Glutamatergic neuron (in vitro differentiated cells): ENCODE data around the gene TLR8. TPM values are rescaled to one million over a fixed set of nuclear protein-coding genes. Genes with fewer than 3 reads are reported as not detected.

Source experiments
- DNase-seq: peaks from one replicate; pipeline ENCODE4 v3.0.0; 2022
- H3K27ac Mint-ChIP-seq: one replicate; pipeline ENCODE4 v1.8.0; 2020; ENCODE audit warnings: mild to moderate bottlenecking, mixed read lengths, inconsistent platforms; ENCODE audit not compliant: unreplicated experiment
- H3K27me3 Mint-ChIP-seq: one replicate; pipeline ENCODE4 v1.8.0; 2020; ENCODE audit warnings: mild to moderate bottlenecking, moderate library complexity, mixed read lengths, inconsistent platforms; ENCODE audit not compliant: unreplicated experiment
- H3K36me3 Mint-ChIP-seq: one replicate; pipeline ENCODE4 v1.8.0; 2020; ENCODE audit warnings: mild to moderate bottlenecking, mixed read lengths, inconsistent platforms; ENCODE audit not compliant: unreplicated experiment
- H3K4me1 Mint-ChIP-seq: one replicate; pipeline ENCODE4 v1.8.0; 2020; ENCODE audit warnings: mild to moderate bottlenecking, low read depth, mixed read lengths, inconsistent platforms; ENCODE audit not compliant: unreplicated experiment
- H3K4me3 Mint-ChIP-seq: one replicate; pipeline ENCODE4 v1.8.0; 2020; ENCODE audit warnings: mild to moderate bottlenecking, mixed read lengths, inconsistent platforms; ENCODE audit not compliant: unreplicated experiment
- H3K9me3 Mint-ChIP-seq: one replicate; pipeline ENCODE4 v1.8.0; 2020; ENCODE audit warnings: mild to moderate bottlenecking, moderate library complexity, mixed read lengths, inconsistent platforms; ENCODE audit not compliant: unreplicated experiment
- CTCF ChIP-seq: fragments of 200-600 bp; sonication (generic); IDR thresholded peaks from one replicate; pipeline ENCODE4 v1.5.0; 2021; ENCODE audit not compliant: partially characterized antibody, unreplicated experiment
- total RNA-seq: library from RNA; stranded (reverse); fragmentation: NEBNext Ultra II Directional; extraction: Animal tissue kit (Norgen Biotek cat#: 25700); gene quantifications from one replicate; pipeline ENCODE4 v1.2.1, GENCODE V29; 2021; ENCODE audit not compliant: unreplicated experiment

Gene TLR8
- total RNA-seq, 1 donor from 2014 or later = not detected

- no peak for DNase-seq
- no peak overlapping the region for H3K4me3 Mint-ChIP-seq
- H3K27ac Mint-ChIP-seq = no peak overlapping the region
- H3K9me3 Mint-ChIP-seq = peaks cover 5% of the 10 kb centered on the region
- H3K27me3 Mint-ChIP-seq = no peaks in the 10 kb centered on the region
- TF ChIP-seq CTCF = no peak
- no peaks in the 10 kb centered on the region for H3K36me3 Mint-ChIP-seq
- H3K4me1 Mint-ChIP-seq = peaks cover 9% of the 10 kb centered on the region
Observed at GRCh38 chrX:12954981-12955380, 48.6 kb downstream of the TLR8 start.

GRCh38 chrX:12955882-12956703, 49.7 kb downstream of the TLR8 start:
- no peaks in the 10 kb centered on the region for H3K36me3 Mint-ChIP-seq
- H3K27me3 Mint-ChIP-seq = no peaks in the 10 kb centered on the region
- peaks cover under 1% of the 10 kb centered on the region for H3K4me1 Mint-ChIP-seq
- DNase-seq = no peak
- H3K4me3 Mint-ChIP-seq = no peak overlapping the region
- no peak overlapping the region for H3K27ac Mint-ChIP-seq
- no peaks in the 10 kb centered on the region for H3K9me3 Mint-ChIP-seq
- TF ChIP-seq CTCF = no peak

DNA sequence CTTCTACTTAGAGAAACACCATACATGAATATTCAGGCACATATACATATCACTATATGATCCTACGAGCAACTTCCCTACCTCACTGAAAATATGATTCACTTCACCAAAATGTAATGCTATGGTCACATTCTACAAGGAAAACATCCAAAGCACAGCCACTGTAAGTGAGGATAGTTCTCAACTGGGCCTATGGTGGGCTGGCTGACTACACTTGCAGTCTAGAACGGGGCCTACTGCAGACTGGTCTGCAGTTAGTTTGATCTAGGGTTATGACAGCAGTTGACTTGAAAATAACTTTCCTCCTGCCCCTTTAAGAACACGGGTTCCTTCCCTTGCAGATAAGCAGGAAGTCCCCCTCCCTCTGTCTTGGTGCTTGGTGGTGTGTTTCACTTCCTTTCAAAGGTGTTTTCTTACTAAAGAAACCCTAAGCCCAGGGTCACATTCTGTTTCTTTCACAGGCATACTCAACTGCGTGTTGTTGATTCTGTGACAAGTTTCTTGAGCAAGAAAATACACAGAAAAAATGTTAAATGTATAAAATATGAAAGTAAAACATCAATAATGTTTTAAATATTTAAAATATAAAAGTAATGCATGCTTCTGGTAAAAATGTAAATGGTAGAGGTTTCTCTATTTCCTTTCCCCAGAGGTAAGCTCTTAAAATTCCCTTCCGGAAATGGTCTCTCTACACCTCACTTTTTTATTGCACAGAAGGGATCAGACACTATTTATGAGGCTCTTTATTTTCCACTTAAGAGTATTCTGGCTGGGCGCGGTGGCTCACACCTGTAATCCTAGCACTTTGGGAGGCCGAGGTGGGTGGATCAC, 50.5 kb downstream of the TLR8 start:
- no peak overlapping the region for H3K4me3 Mint-ChIP-seq
- H3K36me3 Mint-ChIP-seq = peaks cover 5% of the 10 kb centered on the region
- DNase-seq = no peak
- no peak overlapping the region for H3K27ac Mint-ChIP-seq
- H3K4me1 Mint-ChIP-seq = no peaks in the 10 kb centered on the region
- H3K9me3 Mint-ChIP-seq = no peaks in the 10 kb centered on the region
- TF ChIP-seq CTCF = no peak
- H3K27me3 Mint-ChIP-seq = no peaks in the 10 kb centered on the region

DNA sequence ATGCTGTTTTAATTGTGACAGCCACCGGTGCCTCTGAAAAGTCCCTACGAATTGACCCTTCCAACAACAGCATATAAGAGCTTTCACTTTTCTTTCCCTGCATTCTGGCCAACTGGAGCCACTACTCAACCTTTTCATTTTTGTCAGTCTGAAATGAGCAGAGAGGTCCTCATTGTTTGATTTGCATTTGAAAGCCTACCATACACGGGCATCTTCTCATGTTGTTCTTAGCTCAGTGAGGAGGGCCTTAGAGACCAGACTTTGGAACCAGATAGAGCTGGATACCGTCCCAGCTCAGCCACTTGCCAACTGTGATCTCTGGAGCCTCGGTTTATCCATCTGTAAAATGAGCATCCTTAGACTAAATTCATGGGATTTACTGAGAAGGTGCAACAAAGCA, 51.6 kb downstream of the TLR8 start:
- no peak for TF ChIP-seq CTCF
- H3K9me3 Mint-ChIP-seq = no peaks in the 10 kb centered on the region
- H3K27ac Mint-ChIP-seq = no peak overlapping the region
- H3K4me3 Mint-ChIP-seq = no peak overlapping the region
- DNase-seq = no peak
- H3K36me3 Mint-ChIP-seq = peaks cover 5% of the 10 kb centered on the region
- H3K4me1 Mint-ChIP-seq = no peaks in the 10 kb centered on the region
- H3K27me3 Mint-ChIP-seq = no peaks in the 10 kb centered on the region

- H3K9me3 Mint-ChIP-seq = no peaks in the 10 kb centered on the region
- peaks cover 5% of the 10 kb centered on the region for H3K36me3 Mint-ChIP-seq
- no peak for TF ChIP-seq CTCF
- H3K4me1 Mint-ChIP-seq = no peaks in the 10 kb centered on the region
- DNase-seq = no peak
- H3K27ac Mint-ChIP-seq = no peak overlapping the region
- H3K4me3 Mint-ChIP-seq = no peak overlapping the region
- no peaks in the 10 kb centered on the region for H3K27me3 Mint-ChIP-seq
Observed at GRCh38 chrX:12958461-12958860, 52.0 kb downstream of the TLR8 start.
